ENCODE data around the gene SPTLC1. TPM values are rescaled to one million over a fixed set of nuclear protein-coding genes. Genes with fewer than 3 reads are reported as not detected.
"Not testable (repeated sequence)": the region's sequence is repeated elsewhere in the genome, so short reads cannot be mapped to it uniquely, and the experiment has no call there.

Gene SPTLC1
- polyA plus RNA-seq, 1 donor from 2014 or later, result 74.8 TPM

GRCh38 chr9:92021785-92022541, 93.2 kb downstream of the SPTLC1 start:
- H3K9ac ChIP-seq (ENCODE audit: low read length); H3F3A ChIP-seq (ENCODE audit: insufficient read depth, low read length, poor library complexity, severe bottlenecking); H2AFZ ChIP-seq (ENCODE audit: low read depth, low read length); H3K27ac ChIP-seq (ENCODE audit: low read length); H3K36me3 ChIP-seq (ENCODE audit: insufficient read depth, low read length); H4K20me1 ChIP-seq (ENCODE audit: insufficient read depth); H3K9me3 ChIP-seq (ENCODE audit: low read length); H3K79me2 ChIP-seq (replicated peaks; ENCODE audit: insufficient read depth, low read length); H3K4me2 ChIP-seq (ENCODE audit: low read length); H3K4me3 ChIP-seq (ENCODE audit: low read length); H3K27me3 ChIP-seq (ENCODE audit: insufficient read depth, low read depth, low read length); H3K9me2 ChIP-seq (ENCODE audit: insufficient read depth, low read length): not testable (repeated sequence)

- Histone ChIP-seq H3K9me2 (ENCODE audit: insufficient read depth, low read length) (no peaks in the 10 kb centered on the region), H4K20me1 (ENCODE audit: insufficient read depth) (no peaks in the 10 kb centered on the region), H3K4me2 (ENCODE audit: low read length) (no peak overlapping the region), H3F3A (ENCODE audit: insufficient read depth, low read length, poor library complexity, severe bottlenecking) (no peaks in the 10 kb centered on the region), H3K36me3 (ENCODE audit: insufficient read depth, low read length) (no peaks in the 10 kb centered on the region), H3K27me3 (ENCODE audit: insufficient read depth, low read depth, low read length) (no peaks in the 10 kb centered on the region), H3K9ac (ENCODE audit: low read length) (no peak overlapping the region), H2AFZ (ENCODE audit: low read depth, low read length) (no peak overlapping the region), H3K79me2 (replicated peaks; ENCODE audit: insufficient read depth, low read length) (no peaks in the 10 kb centered on the region), H3K4me3 (ENCODE audit: low read length) (no peak overlapping the region), H3K9me3 (ENCODE audit: low read length) (no peaks in the 10 kb centered on the region), H3K27ac (ENCODE audit: low read length) (no peak overlapping the region)
- TF ChIP-seq SMC3 (conservative IDR thresholded peaks at IDR 0.05; ENCODE audit: poor library complexity) (no peak), RAD21 (conservative IDR thresholded peaks at IDR 0.05) (no peak), MXI1 (conservative IDR thresholded peaks at IDR 0.05; ENCODE audit: poor library complexity, severe bottlenecking) (no peak)
Measured at GRCh38 chr9:92019658-92020057, 95.6 kb downstream of the SPTLC1 start.

GRCh38 chr9:92010705-92011536, 104.3 kb downstream of the SPTLC1 start:
- H3K27me3 ChIP-seq (ENCODE audit: insufficient read depth, low read depth, low read length), result no peaks in the 10 kb centered on the region
- no peak for TF ChIP-seq EZH2 (IDR thresholded peaks at IDR 0.05; ENCODE audit: borderline replicate concordance, insufficient read depth, low read length, poor library complexity, severe bottlenecking)
- no peak for TF ChIP-seq REST (IDR thresholded peaks at IDR 0.05; ENCODE audit: borderline replicate concordance)
- no peak for TF ChIP-seq CTCF (IDR thresholded peaks at IDR 0.05; ENCODE audit: poor library complexity, severe bottlenecking)
- TF ChIP-seq EP300 (conservative IDR thresholded peaks at IDR 0.05; ENCODE audit: poor library complexity, severe bottlenecking), result no peak
- TF ChIP-seq SMC3 (conservative IDR thresholded peaks at IDR 0.05; ENCODE audit: poor library complexity), result no peak
- no peak for TF ChIP-seq RAD21 (conservative IDR thresholded peaks at IDR 0.05)
- no peak overlapping the region for H2AFZ ChIP-seq (ENCODE audit: low read depth, low read length)
- no peaks in the 10 kb centered on the region for H3F3A ChIP-seq (ENCODE audit: insufficient read depth, low read length, poor library complexity, severe bottlenecking)
- H4K20me1 ChIP-seq (ENCODE audit: insufficient read depth), result no peaks in the 10 kb centered on the region
- H3K4me3 ChIP-seq (ENCODE audit: low read length), result no peak overlapping the region
- no peak overlapping the region for H3K9ac ChIP-seq (ENCODE audit: low read length)
- no peaks in the 10 kb centered on the region for H3K36me3 ChIP-seq (ENCODE audit: insufficient read depth, low read length)
- no peak overlapping the region for H3K4me2 ChIP-seq (ENCODE audit: low read length)
- H3K9me2 ChIP-seq (ENCODE audit: insufficient read depth, low read length), result no peaks in the 10 kb centered on the region
- no peak overlapping the region for H3K27ac ChIP-seq (ENCODE audit: low read length)
- H3K79me2 ChIP-seq (replicated peaks; ENCODE audit: insufficient read depth, low read length), result no peaks in the 10 kb centered on the region
- no peaks in the 10 kb centered on the region for H3K9me3 ChIP-seq (ENCODE audit: low read length)

- not testable (repeated sequence) for H3K9ac ChIP-seq (ENCODE audit: low read length); H4K20me1 ChIP-seq (ENCODE audit: insufficient read depth); H3K79me2 ChIP-seq (replicated peaks; ENCODE audit: insufficient read depth, low read length); H3K9me2 ChIP-seq (ENCODE audit: insufficient read depth, low read length); H3K4me3 ChIP-seq (ENCODE audit: low read length); H3K4me2 ChIP-seq (ENCODE audit: low read length); H3K9me3 ChIP-seq (ENCODE audit: low read length); H2AFZ ChIP-seq (ENCODE audit: low read depth, low read length); H3K27ac ChIP-seq (ENCODE audit: low read length); H3K36me3 ChIP-seq (ENCODE audit: insufficient read depth, low read length); H3K27me3 ChIP-seq (ENCODE audit: insufficient read depth, low read depth, low read length); H3F3A ChIP-seq (ENCODE audit: insufficient read depth, low read length, poor library complexity, severe bottlenecking)
Measured at GRCh38 chr9:92010253-92010652, 105.0 kb downstream of the SPTLC1 start.
